Superior temporal gyrus (tissue), 1 donor: Measurements from ENCODE around the gene TMEM130.

Experiments used
- DNase-seq: peaks from one replicate; pipeline ENCODE4 v3.0.0-alpha.2; 2016; ENCODE audit errors: extremely low spot score

Gene TMEM130

GRCh38 chr7:98808751-98809460 is 60.9 kb downstream of the TMEM130 start:
- no peak for DNase-seq

- no peak for DNase-seq
These were observed 62.5 kb downstream of the TMEM130 start for GRCh38 chr7:98807068-98808048.

GRCh38 chr7:98805956-98806838 is 63.6 kb downstream of the TMEM130 start:
- no peak for DNase-seq

- no peak for DNase-seq
These were observed 67.1 kb downstream of the TMEM130 start for GRCh38 chr7:98802781-98803110.

GRCh38 chr7:98802088-98802780 is 67.6 kb downstream of the TMEM130 start:
- no peak for DNase-seq

GRCh38 chr7:98800996-98801395 is 68.8 kb downstream of the TMEM130 start:
- no peak for DNase-seq

GRCh38 chr7:98797150-98797549 is 72.7 kb downstream of the TMEM130 start:
- no peak for DNase-seq
